Measurements from ENCODE around the gene BRI3BP.
"Not testable (repeated sequence)": the region's sequence is repeated elsewhere in the genome, so short reads cannot be mapped to it uniquely, and the experiment has no call there.

BRI3BP gene

DNA sequence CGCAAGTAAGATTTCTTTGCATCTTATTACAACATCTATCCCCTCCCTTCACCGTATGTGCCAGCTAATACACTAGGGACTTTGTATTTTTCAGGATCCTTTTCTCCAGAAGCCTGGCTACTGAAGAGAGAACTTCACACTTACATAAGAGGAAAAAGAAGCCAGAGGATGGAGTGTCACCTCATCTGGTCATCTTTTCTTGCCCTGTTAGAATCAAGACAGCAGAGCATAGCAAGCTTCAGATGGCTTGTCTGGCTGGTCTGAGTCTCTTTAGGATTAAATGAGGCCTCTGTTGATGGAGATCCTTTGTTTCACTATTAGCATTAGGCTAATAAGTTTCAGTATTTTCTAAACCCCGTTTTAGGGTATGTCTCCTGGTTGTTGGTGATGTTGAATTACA lies 57.4 kb downstream of the BRI3BP start:
- Histone ChIP-seq H3K9me3 (ENCODE audit: control insufficient read depth, insufficient read depth, low read depth, low read length) (no peaks in the 10 kb centered on the region), H3K4me3 (ENCODE audit: low read depth, low read length) (no peak overlapping the region), H3K9ac (ENCODE audit: low read length) (no peak overlapping the region), H3K27me3 (ENCODE audit: control insufficient read depth, insufficient read depth, low read length) (no peaks in the 10 kb centered on the region), H3K27ac (ENCODE audit: low read depth, low read length) (no peak overlapping the region), H3K36me3 (ENCODE audit: control insufficient read depth, insufficient read depth, low read length) (no peaks in the 10 kb centered on the region), H3K4me1 (ENCODE audit: control insufficient read depth, insufficient read depth, low read length) (peaks cover 9% of the 10 kb centered on the region; the same call in 1 of the 2 replicates)

DNA sequence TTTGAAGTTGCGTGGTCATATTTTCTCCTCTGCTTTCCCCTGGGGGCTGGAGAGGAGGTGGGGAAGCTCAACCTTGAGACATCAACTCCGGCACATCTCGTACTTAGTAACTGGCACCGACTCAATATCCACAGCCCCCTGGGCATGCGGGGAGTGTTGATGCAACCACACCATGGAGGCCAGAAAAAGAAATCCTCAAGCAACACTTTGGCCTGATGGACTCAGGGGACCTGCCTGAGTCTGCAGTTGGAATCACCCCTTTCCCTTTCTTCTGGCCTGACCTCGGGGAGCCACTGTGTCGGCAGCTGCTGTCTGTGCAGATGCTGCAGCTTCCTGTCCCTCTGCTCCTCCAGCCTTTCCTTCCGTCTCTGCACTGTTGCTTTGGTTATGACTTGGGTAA lies 60.4 kb downstream of the BRI3BP start:
- no peak overlapping the region for H3K4me3 ChIP-seq (ENCODE audit: low read depth, low read length)
- no peaks in the 10 kb centered on the region for H3K9me3 ChIP-seq (ENCODE audit: control insufficient read depth, insufficient read depth, low read depth, low read length)
- no peak overlapping the region for H3K9ac ChIP-seq (ENCODE audit: low read length)
- no peaks in the 10 kb centered on the region for H3K36me3 ChIP-seq (ENCODE audit: control insufficient read depth, insufficient read depth, low read length)
- H3K4me1 ChIP-seq (ENCODE audit: control insufficient read depth, insufficient read depth, low read length) = peaks cover 9% of the 10 kb centered on the region; the same call in 1 of the 2 replicates
- no peaks in the 10 kb centered on the region for H3K27me3 ChIP-seq (ENCODE audit: control insufficient read depth, insufficient read depth, low read length)
- no peak overlapping the region for H3K27ac ChIP-seq (ENCODE audit: low read depth, low read length)

DNA sequence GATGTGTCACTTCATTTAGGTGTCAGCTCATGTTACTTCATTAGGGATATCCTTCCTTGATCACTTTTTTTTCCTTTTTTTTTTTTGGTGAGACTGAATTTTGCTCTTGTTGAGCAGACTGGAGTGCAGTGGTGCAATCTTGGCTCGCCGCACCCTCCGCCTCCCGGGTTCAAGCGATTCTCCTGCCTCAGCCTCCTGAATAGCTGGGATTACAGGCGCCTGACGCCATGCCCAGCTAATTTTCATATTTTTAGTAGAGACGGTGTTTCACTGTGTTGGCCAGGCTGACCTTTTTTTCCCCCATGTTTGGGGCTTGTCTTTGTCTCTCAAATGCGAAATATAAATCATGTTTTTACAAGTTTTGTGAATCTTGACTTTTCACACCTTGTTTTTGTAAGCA lies 62.1 kb downstream of the BRI3BP start:
- H3K27me3 ChIP-seq (ENCODE audit: control insufficient read depth, insufficient read depth, low read length) = no peaks in the 10 kb centered on the region
- H3K27ac ChIP-seq (ENCODE audit: low read depth, low read length) = no peak overlapping the region
- peaks cover 7% of the 10 kb centered on the region; the same call in 1 of the 2 replicates for H3K4me1 ChIP-seq (ENCODE audit: control insufficient read depth, insufficient read depth, low read length)
- no peak overlapping the region for H3K9ac ChIP-seq (ENCODE audit: low read length)
- H3K4me3 ChIP-seq (ENCODE audit: low read depth, low read length) = no peak overlapping the region
- H3K36me3 ChIP-seq (ENCODE audit: control insufficient read depth, insufficient read depth, low read length) = no peaks in the 10 kb centered on the region
- 0 out of 2 replicates have a peak, but pooled peaks cover 3% of the 10 kb centered on the region for H3K9me3 ChIP-seq (ENCODE audit: control insufficient read depth, insufficient read depth, low read depth, low read length)

DNA sequence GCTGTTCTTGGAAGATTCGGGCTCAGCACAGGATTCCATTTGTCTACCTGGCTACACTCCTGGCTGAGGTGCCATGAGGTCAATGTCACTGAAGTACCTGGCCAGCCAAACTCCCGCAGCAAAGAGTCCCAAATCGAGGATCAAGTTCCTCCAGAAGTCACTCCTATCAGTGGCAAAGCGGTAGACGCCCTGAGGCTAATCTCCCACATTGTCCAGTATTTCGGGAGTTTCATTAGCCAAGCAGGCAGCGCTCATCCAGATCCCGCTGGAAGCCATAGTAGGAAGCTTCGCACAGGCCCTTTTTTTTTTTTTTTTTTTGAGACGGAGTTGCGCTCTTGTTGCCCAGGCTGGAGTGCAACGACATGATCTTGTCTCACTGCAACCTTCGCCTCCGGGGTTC lies 62.9 kb downstream of the BRI3BP start:
- Histone ChIP-seq H3K9ac (ENCODE audit: low read length) (no peak overlapping the region), H3K4me3 (ENCODE audit: low read depth, low read length) (no peak overlapping the region), H3K36me3 (ENCODE audit: control insufficient read depth, insufficient read depth, low read length) (no peaks in the 10 kb centered on the region), H3K4me1 (ENCODE audit: control insufficient read depth, insufficient read depth, low read length) (peaks cover 1% of the 10 kb centered on the region; the same call in 1 of the 2 replicates), H3K9me3 (ENCODE audit: control insufficient read depth, insufficient read depth, low read depth, low read length) (peaks cover 9% of the 10 kb centered on the region; the same call in 1 of the 2 replicates), H3K27me3 (ENCODE audit: control insufficient read depth, insufficient read depth, low read length) (no peaks in the 10 kb centered on the region), H3K27ac (ENCODE audit: low read depth, low read length) (no peak overlapping the region)

DNA sequence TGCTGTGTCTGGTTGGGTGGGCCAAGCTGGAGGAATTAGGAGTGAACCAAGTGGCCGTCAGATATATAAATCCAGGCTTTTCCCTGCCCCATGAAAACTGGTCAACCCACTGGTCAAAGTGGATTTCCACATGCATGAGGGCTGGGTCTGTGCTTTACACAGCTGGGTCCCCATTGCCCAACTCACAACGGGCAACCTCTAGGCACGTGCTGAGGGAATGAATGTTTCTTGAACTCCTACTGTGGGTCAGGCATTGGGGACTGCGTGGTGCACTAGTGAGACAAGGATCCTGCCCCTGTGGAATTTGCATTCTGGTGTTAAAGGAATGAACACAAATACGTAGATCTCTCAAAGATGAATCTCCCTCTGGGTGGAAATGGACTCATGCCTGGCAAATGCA lies 64.3 kb downstream of the BRI3BP start:
- Histone ChIP-seq H3K9ac (ENCODE audit: low read length) (no peak overlapping the region), H3K36me3 (ENCODE audit: control insufficient read depth, insufficient read depth, low read length) (no peaks in the 10 kb centered on the region), H3K27me3 (ENCODE audit: control insufficient read depth, insufficient read depth, low read length) (no peaks in the 10 kb centered on the region), H3K4me1 (ENCODE audit: control insufficient read depth, insufficient read depth, low read length) (peaks cover 3% of the 10 kb centered on the region; the same call in 1 of the 2 replicates), H3K27ac (ENCODE audit: low read depth, low read length) (no peak overlapping the region), H3K9me3 (ENCODE audit: control insufficient read depth, insufficient read depth, low read depth, low read length) (peaks cover 9% of the 10 kb centered on the region; the same call in 1 of the 2 replicates), H3K4me3 (ENCODE audit: low read depth, low read length) (no peak overlapping the region)

DNA sequence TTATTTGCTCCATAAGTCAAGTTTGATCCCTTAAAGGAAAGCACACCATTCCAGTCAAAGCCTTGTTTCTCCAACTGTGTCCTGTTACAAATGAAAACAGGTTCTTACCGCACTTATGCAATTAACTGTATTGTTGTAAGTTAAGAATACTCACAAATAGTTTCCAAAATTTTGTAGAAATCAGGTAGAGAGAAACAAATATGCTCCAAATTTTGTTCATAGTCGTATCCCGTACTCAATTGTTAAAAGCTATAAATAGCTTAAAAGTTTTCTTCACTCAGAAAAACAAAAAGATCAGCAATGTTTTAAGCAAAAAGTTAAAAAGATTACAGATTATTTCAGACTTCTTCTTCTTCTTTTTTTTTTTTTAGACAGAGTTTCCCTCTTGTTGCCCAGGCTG lies 67.8 kb downstream of the BRI3BP start:
- Histone ChIP-seq H3K27me3 (ENCODE audit: control insufficient read depth, insufficient read depth, low read length) (no peaks in the 10 kb centered on the region), H3K9ac (ENCODE audit: low read length) (no peak overlapping the region), H3K27ac (ENCODE audit: low read depth, low read length) (no peak overlapping the region), H3K36me3 (ENCODE audit: control insufficient read depth, insufficient read depth, low read length) (no peaks in the 10 kb centered on the region), H3K4me1 (ENCODE audit: control insufficient read depth, insufficient read depth, low read length) (peaks cover 19% of the 10 kb centered on the region), H3K9me3 (ENCODE audit: control insufficient read depth, insufficient read depth, low read depth, low read length) (peaks cover 9% of the 10 kb centered on the region; the same call in 1 of the 2 replicates), H3K4me3 (ENCODE audit: low read depth, low read length) (no peak overlapping the region)

DNA sequence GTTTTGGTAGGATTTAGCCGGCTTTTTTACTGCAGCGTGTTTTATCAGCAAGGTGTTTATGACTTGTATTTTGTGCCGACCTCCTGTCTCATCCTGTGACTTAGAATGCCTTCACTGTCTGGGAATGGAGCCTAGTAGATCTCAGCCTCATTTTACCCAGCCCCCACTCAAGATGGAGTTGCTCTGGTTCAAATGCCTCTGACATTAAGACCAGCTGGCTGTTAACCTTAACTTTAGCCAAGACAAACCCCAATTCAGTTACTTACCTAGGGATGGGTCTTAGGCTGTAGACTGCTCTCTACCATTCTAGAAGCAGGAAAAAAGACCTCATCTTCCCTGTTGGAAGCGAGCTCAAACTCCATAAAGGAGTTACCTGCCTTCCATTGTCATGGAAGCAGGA lies 70.1 kb downstream of the BRI3BP start:
- not testable (repeated sequence) for H3K36me3 ChIP-seq (ENCODE audit: control insufficient read depth, insufficient read depth, low read length); H3K4me3 ChIP-seq (ENCODE audit: low read depth, low read length); H3K27me3 ChIP-seq (ENCODE audit: control insufficient read depth, insufficient read depth, low read length); H3K9me3 ChIP-seq (ENCODE audit: control insufficient read depth, insufficient read depth, low read depth, low read length); H3K27ac ChIP-seq (ENCODE audit: low read depth, low read length); H3K9ac ChIP-seq (ENCODE audit: low read length)
- H3K4me1 ChIP-seq (ENCODE audit: control insufficient read depth, insufficient read depth, low read length) = peaks cover 29% of the 10 kb centered on the region

DNA sequence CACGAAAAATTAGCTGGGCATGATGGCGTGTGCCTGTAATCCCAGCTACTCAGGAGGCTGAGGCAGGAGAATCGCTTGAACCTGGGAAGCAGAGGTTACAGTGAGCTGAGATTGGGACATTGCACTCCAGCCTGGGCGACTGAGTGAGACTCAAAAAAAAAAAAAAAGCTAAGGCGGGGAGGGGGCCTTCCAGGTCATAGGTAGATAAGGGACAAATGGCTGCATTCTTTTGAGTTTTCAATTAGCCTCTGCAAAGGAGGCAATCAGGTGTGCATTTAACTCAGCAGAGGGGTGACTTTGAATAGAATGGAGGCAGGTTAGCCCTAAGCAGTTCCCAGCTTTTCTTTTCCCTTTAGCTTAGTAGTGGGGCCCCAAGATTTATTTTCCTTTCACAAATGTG lies 71.0 kb downstream of the BRI3BP start:
- Histone ChIP-seq H3K4me3 (ENCODE audit: low read depth, low read length) (peak overlapping the region; percentile 83), H3K27ac (ENCODE audit: low read depth, low read length) (no peak overlapping the region), H3K36me3 (ENCODE audit: control insufficient read depth, insufficient read depth, low read length) (peaks cover 7% of the 10 kb centered on the region; the same call in 1 of the 2 replicates), H3K4me1 (ENCODE audit: control insufficient read depth, insufficient read depth, low read length) (peaks cover 29% of the 10 kb centered on the region), H3K27me3 (ENCODE audit: control insufficient read depth, insufficient read depth, low read length) (no peaks in the 10 kb centered on the region), H3K9ac (ENCODE audit: low read length) (peak overlapping the region; percentile 46), H3K9me3 (ENCODE audit: control insufficient read depth, insufficient read depth, low read depth, low read length) (peaks cover 9% of the 10 kb centered on the region; the same call in 1 of the 2 replicates)

DNA sequence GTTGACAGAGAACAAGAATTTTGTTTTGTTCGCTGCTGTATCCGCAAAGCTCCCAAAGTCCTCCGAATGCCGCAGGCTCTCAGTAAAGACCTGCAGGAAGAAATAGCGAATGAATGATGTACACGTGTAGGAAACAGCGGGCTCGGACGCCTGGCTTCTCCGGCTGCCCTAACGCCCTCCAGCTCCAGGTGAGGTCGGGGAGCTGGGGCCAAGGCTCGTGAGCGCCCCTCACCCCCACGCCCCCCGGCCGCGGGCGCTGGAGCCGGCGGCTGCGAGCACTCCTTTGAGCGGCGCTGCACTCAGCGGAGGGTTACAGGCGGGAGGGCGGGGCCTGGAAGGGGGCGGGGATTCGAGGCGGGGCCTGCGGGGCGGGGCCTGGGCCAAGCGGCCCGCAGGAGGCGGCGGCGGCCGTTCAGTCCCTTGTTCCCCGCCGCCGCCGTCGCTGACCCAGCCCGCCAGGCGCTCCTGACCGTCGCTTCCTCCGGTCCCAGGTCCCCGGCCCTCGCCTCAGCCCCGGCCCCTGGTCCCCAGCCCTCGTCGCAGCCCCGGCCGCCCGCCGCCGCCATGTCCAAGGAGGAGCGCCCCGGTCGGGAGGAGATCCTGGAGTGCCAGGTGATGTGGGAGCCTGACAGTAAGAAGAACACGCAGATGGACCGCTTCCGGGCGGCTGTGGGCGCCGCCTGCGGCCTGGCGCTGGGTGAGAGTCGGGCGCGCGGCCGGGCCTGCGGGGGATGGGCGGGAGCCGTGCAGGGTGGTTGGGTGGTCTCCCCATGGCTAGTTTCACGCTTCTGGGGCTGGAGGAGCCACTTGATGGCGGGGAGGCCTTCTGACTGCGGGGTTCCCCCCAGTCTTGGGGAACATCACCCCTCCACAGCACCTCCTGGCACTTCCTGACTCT lies 71.8 kb downstream of the BRI3BP start, which contains the start of gene AACS:
Gene AACS (plus strand): TSS at position 415 of the 898 bp plus-strand sequence. CDS start 150 bp downstream, at position 565.
- peaks cover 29% of the 10 kb centered on the region for H3K4me1 ChIP-seq (ENCODE audit: control insufficient read depth, insufficient read depth, low read length)
- peak within 1 kb of the TSS; percentile 81 for H3K9ac ChIP-seq (ENCODE audit: low read length)
- peaks cover 7% of the 10 kb centered on the region; the same call in 1 of the 2 replicates for H3K9me3 ChIP-seq (ENCODE audit: control insufficient read depth, insufficient read depth, low read depth, low read length)
- H3K27ac ChIP-seq (ENCODE audit: low read depth, low read length) = peak within 1 kb of the TSS; percentile 51; the same call in 1 of the 2 replicates
- H3K27me3 ChIP-seq (ENCODE audit: control insufficient read depth, insufficient read depth, low read length) = no peaks in the 10 kb centered on the region
- H3K4me3 ChIP-seq (ENCODE audit: low read depth, low read length) = peak within 1 kb of the TSS; percentile 83
- peaks cover 9% of the 10 kb centered on the region; the same call in 1 of the 2 replicates for H3K36me3 ChIP-seq (ENCODE audit: control insufficient read depth, insufficient read depth, low read length)

DNA sequence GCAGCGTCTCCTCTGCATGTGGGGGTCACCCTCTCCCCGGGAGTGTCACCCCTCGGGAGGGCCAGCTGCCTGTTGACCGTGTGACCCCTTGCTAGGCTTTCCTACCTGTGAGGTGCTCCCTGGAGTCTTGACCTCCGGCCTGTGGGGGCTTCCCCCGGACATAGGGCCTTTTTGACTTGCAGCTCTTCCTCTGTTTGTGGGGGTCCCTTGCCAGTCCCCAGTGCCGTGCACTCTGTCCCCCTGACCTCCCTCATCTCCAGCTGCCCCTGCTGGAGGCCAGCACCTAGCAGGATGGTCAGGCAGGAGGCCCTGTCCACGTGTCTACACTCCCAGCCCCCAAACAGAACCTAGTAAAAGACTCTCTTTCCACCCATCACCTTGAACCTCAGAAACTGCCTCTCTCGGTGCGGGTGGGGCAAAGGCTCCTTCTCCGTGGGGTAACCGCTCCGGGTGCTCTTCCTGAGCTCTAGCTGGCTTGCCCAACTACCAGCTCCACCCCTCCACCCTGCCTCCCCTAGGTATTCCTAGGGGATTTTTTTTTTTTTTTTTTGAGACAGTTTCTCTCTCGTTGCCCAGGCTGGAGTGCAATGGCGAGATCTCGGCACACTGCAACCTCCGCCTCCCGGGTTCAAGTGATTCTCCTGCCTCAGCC lies 72.6 kb downstream of the BRI3BP start:
- peaks cover 12% of the 10 kb centered on the region for H3K36me3 ChIP-seq (ENCODE audit: control insufficient read depth, insufficient read depth, low read length)
- H3K27ac ChIP-seq (ENCODE audit: low read depth, low read length) = peak overlapping the region; percentile 51; the same call in 1 of the 2 replicates
- H3K4me1 ChIP-seq (ENCODE audit: control insufficient read depth, insufficient read depth, low read length) = peaks cover 29% of the 10 kb centered on the region
- no peaks in the 10 kb centered on the region for H3K27me3 ChIP-seq (ENCODE audit: control insufficient read depth, insufficient read depth, low read length)
- peak overlapping the region; percentile 81 for H3K9ac ChIP-seq (ENCODE audit: low read length)
- peaks cover 2% of the 10 kb centered on the region; the same call in 1 of the 2 replicates for H3K9me3 ChIP-seq (ENCODE audit: control insufficient read depth, insufficient read depth, low read depth, low read length)
- H3K4me3 ChIP-seq (ENCODE audit: low read depth, low read length) = peak overlapping the region; percentile 83

DNA sequence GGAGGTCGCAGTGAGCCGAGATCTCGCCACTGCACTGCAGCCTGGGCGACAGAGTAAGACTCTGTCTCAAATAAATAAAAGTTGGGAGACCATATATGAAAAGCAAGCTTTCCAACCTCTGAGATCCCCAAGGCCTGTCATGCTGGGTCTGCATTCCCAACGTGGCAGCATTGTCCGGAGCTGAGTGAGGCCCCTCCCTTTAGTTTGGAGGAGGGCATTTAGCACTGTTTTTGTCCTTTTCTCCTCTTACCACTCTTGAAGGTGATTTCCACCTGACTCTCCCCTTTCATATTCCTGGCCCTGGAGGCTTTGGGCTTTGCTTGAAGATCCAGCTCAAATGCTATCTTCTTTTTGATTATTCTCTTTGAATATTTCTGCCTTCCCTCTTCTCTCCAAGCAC lies 74.9 kb downstream of the BRI3BP start:
- Histone ChIP-seq H3K4me1 (ENCODE audit: control insufficient read depth, insufficient read depth, low read length) (peaks cover 24% of the 10 kb centered on the region), H3K4me3 (ENCODE audit: low read depth, low read length) (no peak overlapping the region), H3K27ac (ENCODE audit: low read depth, low read length) (no peak overlapping the region), H3K9me3 (ENCODE audit: control insufficient read depth, insufficient read depth, low read depth, low read length) (no peaks in the 10 kb centered on the region), H3K36me3 (ENCODE audit: control insufficient read depth, insufficient read depth, low read length) (peaks cover 27% of the 10 kb centered on the region), H3K27me3 (ENCODE audit: control insufficient read depth, insufficient read depth, low read length) (no peaks in the 10 kb centered on the region), H3K9ac (ENCODE audit: low read length) (no peak overlapping the region)
